Adrenal gland (tissue), 12 donors: ENCODE results near the gene CLDND1. TPM values are rescaled to one million over a fixed set of nuclear protein-coding genes. Genes with fewer than 3 reads are reported as not detected.
A peak's percentile ranks its signal among the peaks of the same experiment; 100 is the strongest.

ENCODE experiments used
- DNase-seq, 7 donors: peaks; one replicate each; pipeline ENCODE4 v3.0.0-alpha.2; 2019 to 2020
- H3K27ac ChIP-seq, 5 donors: fragments of 200-600 bp; sonication (generic) in 4 of 5; 1 replicate in 3 of 5; 2 replicates in 2 of 5; pipeline versions ENCODE4 v1.5.1 to v1.8.0; 2016 to 2020; ENCODE audit warnings: mild to moderate bottlenecking in 1 of 5
- H3K27me3 ChIP-seq: fragments of 200-600 bp; 2 replicates; pipeline ENCODE4 v1.8.0; 2021
- H3K36me3 ChIP-seq, 2 donors: fragments of 200-600 bp; replicated peaks in 1 of 2; 1 replicate in 1 of 2; 2 replicates in 1 of 2; pipeline versions ENCODE4 v1.5.1 to v1.8.0; 2018 to 2022
- H3K4me1 ChIP-seq, 2 donors: fragments of 200-600 bp; replicated peaks in 1 of 2; 1 replicate in 1 of 2; 2 replicates in 1 of 2; pipeline versions ENCODE4 v1.5.1 to v1.8.0; 2018 to 2021
- H3K4me3 ChIP-seq, 4 donors: fragments of 200-600 bp; sonication (generic) in 3 of 4; one replicate each; pipeline ENCODE4 v1.5.1; 2016 to 2018
- H3K9me3 ChIP-seq, 3 donors: fragments of 200-600 bp; sonication (generic) in 1 of 3; replicated peaks in 1 of 3; 1 replicate in 2 of 3; 2 replicates in 1 of 3; pipeline versions ENCODE4 v1.5.1 to v1.8.0; 2016 to 2021
- POLR2A ChIP-seq, 2 donors: fragments of 450-650 bp; IDR thresholded peaks; one replicate each; pipeline ENCODE4 v1.6.1; 2017; ENCODE audit warnings: antibody characterized with exemption in 2 of 2, mild to moderate bottlenecking in 2 of 2, moderate library complexity in 1 of 2
- WGBS, 4 donors: extraction: QIAGEN DNeasy Blood & Tissue Kit in 2 of 4; methylation state at CpG; one replicate each; pipeline versions ENCODE4 v1.1.5 to v1.1.7; 2013 to 2017; 5-methylcytosine and 5-hydroxymethylcytosine counted together
- intact Hi-C, 2 donors: fragments of 100-400 bp; cut with DNase I; formaldehyde crosslinking; loops; one replicate each; pipeline versions ENCODE4 v1.14.1 to v1.15.0; 2022 to 2023
- polyA plus RNA-seq, 3 donors: library from polyadenylated mRNA; stranded (reverse); fragments of 200-250 nt in 2 of 3; fragments of 350-450 nt in 1 of 3; fragmentation: Illumina TruSeq in 1 of 3; extraction: RNeasy Lipid Tissue Mini Kit (QIAGEN cat#74804) in 1 of 3; gene quantifications; one replicate each; pipeline ENCODE4 v1.2.3, GENCODE V29; 2013 to 2014
- total RNA-seq, 9 donors: library from RNA; depleted of rRNA in 4 of 9; stranded (reverse); fragments of >200 nt in 4 of 9; fragments of 120-200 nt in 1 of 9; fragmentation: NEBNext Ultra II Directional in 1 of 9; extraction: Animal tissue kit (Norgen Biotek cat#: 25700) in 1 of 9; gene quantifications; one replicate each; pipeline versions ENCODE4 v1.1.0 to v1.2.4, GENCODE V29; 2013 to 2023
- TF ChIP-seq, protein P1 (sequence below), 6 experiments: fragments of 450-650 bp in 4 of 6; fragments of 200-600 bp in 2 of 6; sonication (generic) in 1 of 6; IDR thresholded peaks; 1 replicate in 5 of 6; 2 replicates in 1 of 6; pipeline versions ENCODE4 v1.5.1 to v1.8.0; 2016 to 2021; ENCODE audit warnings: antibody characterized with exemption in 6 of 6, mild to moderate bottlenecking in 2 of 6, moderate library complexity in 1 of 6
- donor health status: healthy with polysubstance abuse.
- donor health status: Bipolar disorder and iron deficiency.
- donor health status: DM: yes; HTN: yes; CAD: no.
- donor health status: DM: no; HTN: no; CAD: no.
- donor health status: DM: no; HTN: no; CAD: no.
- donor health status: DM: yes; HTN: yes; CAD: no.

Gene CLDND1
- total and polyA plus RNA-seq, 12 donors: 45.3 to 112 (median 65.2) TPM

DNA sequence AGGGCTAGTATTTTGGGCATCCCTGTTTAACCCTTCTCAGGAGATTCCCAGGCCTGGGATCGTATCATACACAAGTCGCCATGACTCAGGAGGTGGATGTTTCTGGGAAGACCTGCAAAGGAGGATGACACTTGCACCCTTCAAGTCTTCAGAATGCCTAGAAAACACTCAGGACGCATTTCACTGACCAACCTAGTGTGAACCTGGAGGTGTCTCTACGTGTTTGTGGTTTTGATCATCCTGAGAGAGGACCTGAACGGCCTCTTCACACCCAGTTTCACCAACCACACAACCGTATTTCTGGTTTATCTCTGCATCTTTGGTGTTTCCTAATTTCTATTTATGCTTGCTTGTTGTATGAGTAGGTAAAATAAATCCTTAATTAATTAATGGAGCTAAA lies 2.8 kb upstream of the CLDND1 start:
- WGBS, 4 donors: 80 to 93% (median 83%) methylated on average over 6 of the region's 6 CpGs
- Histone ChIP-seq H3K36me3 (no peaks in the 10 kb centered on the region), H3K4me3 (no peak overlapping the region), H3K9me3 (no peaks in the 10 kb centered on the region), H3K27me3 (no peaks in the 10 kb centered on the region), H3K4me1 (peaks cover 0 to 15% of the 10 kb centered on the region in 2 donors), H3K27ac (no peak overlapping the region)
- intact Hi-C loops: no loop called here
- DNase-seq: no peak
- TF ChIP-seq, protein P1, sequence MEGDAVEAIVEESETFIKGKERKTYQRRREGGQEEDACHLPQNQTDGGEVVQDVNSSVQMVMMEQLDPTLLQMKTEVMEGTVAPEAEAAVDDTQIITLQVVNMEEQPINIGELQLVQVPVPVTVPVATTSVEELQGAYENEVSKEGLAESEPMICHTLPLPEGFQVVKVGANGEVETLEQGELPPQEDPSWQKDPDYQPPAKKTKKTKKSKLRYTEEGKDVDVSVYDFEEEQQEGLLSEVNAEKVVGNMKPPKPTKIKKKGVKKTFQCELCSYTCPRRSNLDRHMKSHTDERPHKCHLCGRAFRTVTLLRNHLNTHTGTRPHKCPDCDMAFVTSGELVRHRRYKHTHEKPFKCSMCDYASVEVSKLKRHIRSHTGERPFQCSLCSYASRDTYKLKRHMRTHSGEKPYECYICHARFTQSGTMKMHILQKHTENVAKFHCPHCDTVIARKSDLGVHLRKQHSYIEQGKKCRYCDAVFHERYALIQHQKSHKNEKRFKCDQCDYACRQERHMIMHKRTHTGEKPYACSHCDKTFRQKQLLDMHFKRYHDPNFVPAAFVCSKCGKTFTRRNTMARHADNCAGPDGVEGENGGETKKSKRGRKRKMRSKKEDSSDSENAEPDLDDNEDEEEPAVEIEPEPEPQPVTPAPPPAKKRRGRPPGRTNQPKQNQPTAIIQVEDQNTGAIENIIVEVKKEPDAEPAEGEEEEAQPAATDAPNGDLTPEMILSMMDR (IDR thresholded peaks at IDR 0.05): no peak
- no peak for TF ChIP-seq POLR2A (IDR thresholded peaks at IDR 0.05)

DNA sequence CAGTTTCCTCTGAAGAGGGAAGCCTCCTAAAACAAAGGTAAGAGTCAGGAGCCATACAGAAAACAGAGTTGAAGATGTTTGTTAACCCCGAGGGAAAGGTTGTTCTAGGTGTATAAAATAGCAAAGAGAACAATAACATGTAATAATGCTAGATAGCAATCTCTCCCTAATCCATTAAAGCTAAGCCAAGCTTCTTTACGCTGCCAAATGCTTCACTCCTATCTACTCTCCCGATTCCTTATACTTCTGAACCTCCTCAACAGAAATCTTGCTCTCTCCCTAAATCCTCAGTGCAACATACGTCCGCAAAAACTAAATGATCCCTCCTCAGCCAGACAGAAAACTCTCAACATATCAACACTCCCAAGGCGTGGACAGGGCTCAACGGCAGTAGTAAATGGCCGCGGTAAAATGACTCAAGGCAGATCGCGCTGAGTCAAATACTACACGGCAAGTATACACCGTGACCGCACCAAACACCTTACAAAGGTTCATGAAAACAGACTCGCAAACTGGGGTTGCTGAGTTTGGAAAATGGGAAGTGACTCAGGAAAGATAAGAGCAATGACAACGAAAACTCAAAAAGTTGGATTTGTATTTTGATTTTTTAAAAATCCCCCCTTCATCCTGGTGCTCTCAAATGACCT lies 682 bp downstream of the CLDND1 start:
- peaks cover 0 to 8% of the 10 kb centered on the region in 2 donors for H3K36me3 ChIP-seq
- no peaks in the 10 kb centered on the region for H3K9me3 ChIP-seq
- DNase-seq: peak; percentile 46 to 78 (median 68)
- WGBS, 4 donors: 1% methylated on average over 16 of the region's 16 CpGs
- H3K4me1 ChIP-seq: peaks cover 0 to 18% of the 10 kb centered on the region in 2 donors
- peak overlapping the region; percentile 84 to 98 (median 88) for H3K27ac ChIP-seq
- H3K27me3 ChIP-seq: no peaks in the 10 kb centered on the region
- peak overlapping the region; percentile 6 to 78 (median 30) for H3K4me3 ChIP-seq
- intact Hi-C loops: no loop called here
- TF ChIP-seq, protein P1 (IDR thresholded peaks at IDR 0.05): no peak
- no peak for TF ChIP-seq POLR2A (IDR thresholded peaks at IDR 0.05)

DNA sequence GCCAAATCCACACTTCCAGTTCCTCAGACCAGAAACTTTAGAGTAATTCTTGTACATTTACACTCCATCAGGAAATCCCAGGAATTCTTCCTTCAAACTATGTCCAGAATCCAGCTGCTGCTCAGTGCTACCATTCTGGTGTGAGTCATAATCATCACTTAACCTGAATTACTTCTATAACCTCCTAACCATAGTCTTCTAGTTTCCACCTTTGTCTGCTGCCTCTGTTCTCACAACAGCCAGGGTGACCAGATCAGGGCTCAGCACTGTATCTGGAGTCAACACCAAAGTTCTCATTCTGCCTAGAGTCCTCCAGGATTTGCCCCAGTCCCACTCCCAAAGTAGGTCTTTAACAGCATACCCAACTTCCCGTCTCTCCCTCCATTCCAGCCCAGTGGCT lies 3.4 kb downstream of the CLDND1 start:
- TF ChIP-seq, protein P1 (IDR thresholded peaks at IDR 0.05): no peak
- Histone ChIP-seq H3K27ac (no peak overlapping the region), H3K27me3 (no peaks in the 10 kb centered on the region), H3K4me1 (peaks cover 0 to 18% of the 10 kb centered on the region in 2 donors), H3K9me3 (no peaks in the 10 kb centered on the region), H3K36me3 (peaks cover 0 to 29% of the 10 kb centered on the region in 2 donors), H3K4me3 (no peak overlapping the region)
- DNase-seq: no peak
- WGBS, 4 donors: 0 to 100% (median 100%) methylated on average over 1 of the region's 1 CpG
- intact Hi-C loops: no loop called here

DNA sequence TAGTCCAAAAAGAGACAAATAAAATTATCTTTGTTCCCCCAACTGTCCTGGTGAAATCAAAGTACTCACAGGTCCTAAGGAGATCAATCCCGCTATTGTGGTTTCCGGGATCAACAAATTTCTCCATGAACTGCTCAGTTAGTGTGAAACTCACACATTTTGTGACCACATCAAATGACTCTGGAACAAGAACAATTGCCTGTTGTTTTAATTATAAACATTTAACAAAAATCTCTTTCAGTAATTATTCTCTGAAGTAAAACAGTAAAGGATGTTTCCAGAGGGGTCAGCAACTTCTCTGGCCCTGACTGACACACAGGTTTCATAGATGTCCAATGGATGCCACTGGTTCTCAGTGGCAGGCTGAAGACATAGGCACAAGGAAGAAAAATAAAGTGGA lies 3.9 kb downstream of the CLDND1 start:
- no peak overlapping the region for H3K27ac ChIP-seq
- H3K4me1 ChIP-seq: peaks cover 0 to 18% of the 10 kb centered on the region in 2 donors
- H3K27me3 ChIP-seq: no peaks in the 10 kb centered on the region
- WGBS, 4 donors: 94 to 100% (median 98%) methylated on average over 2 of the region's 2 CpGs
- H3K9me3 ChIP-seq: no peaks in the 10 kb centered on the region
- H3K36me3 ChIP-seq: peaks cover 0 to 29% of the 10 kb centered on the region in 2 donors
- DNase-seq: no peak
- intact Hi-C loops: no loop called here
- H3K4me3 ChIP-seq: no peak overlapping the region
- TF ChIP-seq POLR2A (IDR thresholded peaks at IDR 0.05): no peak
- TF ChIP-seq, protein P1 (IDR thresholded peaks at IDR 0.05): no peak
